ENCODE measurements around the gene TENM3. TPM values are rescaled to one million over a fixed set of nuclear protein-coding genes. Genes with fewer than 3 reads are reported as not detected.

Gene TENM3
- total and polyA plus RNA-seq, 3 donors from 2014 or later, result 10.9 to 42.7 (median 42.2) TPM

- DNase-seq, result no peak
- H3K4me1 ChIP-seq, result no peaks in the 10 kb centered on the region
- intact Hi-C loops (cut with DNase I; ENCODE audit: low total_unique reads), result no loop called here
- H3K27me3 ChIP-seq, result no peaks in the 10 kb centered on the region
- 85 to 91% methylated on average over 7 of the region's 7 CpGs for WGBS, 2 donors
- H3K4me3 ChIP-seq, result no peak overlapping the region
- no peaks in the 10 kb centered on the region for H3K9me3 ChIP-seq
- no peak for TF ChIP-seq POLR2A (IDR thresholded peaks at IDR 0.05)
- no peak for TF ChIP-seq CTCF (IDR thresholded peaks at IDR 0.05)
- no peak overlapping the region for H3K27ac ChIP-seq
- H3K36me3 ChIP-seq (ENCODE audit: low read depth, missing control alignments), result no peaks in the 10 kb centered on the region
These were observed 576.5 kb downstream of the TENM3 start for GRCh38 chr4:182819751-182820150.

- Histone ChIP-seq H3K4me1 (no peaks in the 10 kb centered on the region), H3K4me3 (no peak overlapping the region), H3K36me3 (ENCODE audit: low read depth, missing control alignments) (no peaks in the 10 kb centered on the region), H3K9me3 (no peaks in the 10 kb centered on the region), H3K27ac (no peak overlapping the region), H3K27me3 (no peaks in the 10 kb centered on the region)
- no peak for TF ChIP-seq POLR2A (IDR thresholded peaks at IDR 0.05)
- TF ChIP-seq CTCF (IDR thresholded peaks at IDR 0.05), result no peak
- DNase-seq, result no peak
- WGBS, 2 donors, result 88% methylated on average over 11 of the region's 11 CpGs
- intact Hi-C loops (cut with DNase I; ENCODE audit: low total_unique reads), result no loop called here
These were observed 579.4 kb downstream of the TENM3 start for GRCh38 chr4:182822554-182822953.

GRCh38 chr4:182823576-182823975 is 580.4 kb downstream of the TENM3 start:
- intact Hi-C loops (cut with DNase I; ENCODE audit: low total_unique reads), result no loop called here
- H3K4me1 ChIP-seq, result no peaks in the 10 kb centered on the region
- no peaks in the 10 kb centered on the region for H3K9me3 ChIP-seq
- no peak for TF ChIP-seq CTCF (IDR thresholded peaks at IDR 0.05)
- no peak for TF ChIP-seq POLR2A (IDR thresholded peaks at IDR 0.05)
- no peak for DNase-seq
- H3K4me3 ChIP-seq, result no peak overlapping the region
- H3K27ac ChIP-seq, result no peak overlapping the region
- H3K36me3 ChIP-seq (ENCODE audit: low read depth, missing control alignments), result no peaks in the 10 kb centered on the region
- 56 to 72% methylated on average over 1 of the region's 1 CpG for WGBS, 2 donors
- H3K27me3 ChIP-seq, result no peaks in the 10 kb centered on the region

GRCh38 chr4:182825003-182825402 is 581.8 kb downstream of the TENM3 start:
- Histone ChIP-seq H3K9me3 (no peaks in the 10 kb centered on the region), H3K4me1 (no peaks in the 10 kb centered on the region), H3K27ac (no peak overlapping the region), H3K27me3 (no peaks in the 10 kb centered on the region), H3K4me3 (no peak overlapping the region), H3K36me3 (ENCODE audit: low read depth, missing control alignments) (no peaks in the 10 kb centered on the region)
- no peak for DNase-seq
- intact Hi-C loops (cut with DNase I; ENCODE audit: low total_unique reads), result no loop called here
- WGBS, 2 donors, result 20 to 69% methylated on average over 1 to 8 of the region's 8 CpGs
- no peak for TF ChIP-seq POLR2A (IDR thresholded peaks at IDR 0.05)
- TF ChIP-seq CTCF (IDR thresholded peaks at IDR 0.05), result no peak

- Histone ChIP-seq H3K4me1 (no peaks in the 10 kb centered on the region), H3K4me3 (no peak overlapping the region), H3K27ac (no peak overlapping the region), H3K36me3 (ENCODE audit: low read depth, missing control alignments) (no peaks in the 10 kb centered on the region), H3K9me3 (no peaks in the 10 kb centered on the region), H3K27me3 (no peaks in the 10 kb centered on the region)
- no peak for DNase-seq
- 67 to 82% methylated on average over 8 to 12 of the region's 12 CpGs for WGBS, 2 donors
- intact Hi-C loops (cut with DNase I; ENCODE audit: low total_unique reads), result no loop called here
- TF ChIP-seq POLR2A (IDR thresholded peaks at IDR 0.05), result no peak
- TF ChIP-seq CTCF (IDR thresholded peaks at IDR 0.05), result no peak
These were observed 582.6 kb downstream of the TENM3 start for GRCh38 chr4:182825786-182826185.

Data from testis (tissue), 3 donors.